ENCODE results near the gene PLCB1. TPM values are rescaled to one million over a fixed set of nuclear protein-coding genes. Genes with fewer than 3 reads are reported as not detected.

PLCB1 gene
- total and polyA plus RNA-seq, 10 of the 15 experiments (the other 5 are each of a cell fraction or from before 2014, with no cell fraction given) = 0.05 to 5.3 (median 0.17) TPM; not detected in 1

GRCh38 chr20:8670207-8670892, 538.3 kb downstream of the PLCB1 start:
- FAIRE-seq (no peak), DNase-seq (ENCODE audit: low read depth, low spot score) (no peak), ATAC-seq (no peak)
- ChIA-PET SMC1A (ENCODE audit: uncharacterized antibody, unreplicated experiment) (interaction anchor here (0.7 kb wide), 1 partner anchor 12 kb away, joined by 3 read pairs; no protein-coding TSS in a partner anchor), POLR2A (no interaction called here), RAD21 (ENCODE audit: unreplicated experiment) (no interaction called here), CTCF (interaction anchor here (1.1 kb wide), 1 partner anchor 734 kb away, joined by 3 read pairs; no protein-coding TSS in a partner anchor)
- in situ Hi-C loops (cut with MboI) (no loop called here), intact Hi-C loops (cut with micrococcal nuclease; ENCODE audit: unreplicated experiment) (no loop called here)
- Histone ChIP-seq H3K4me3 (no peak overlapping the region), H3K79me2 (ENCODE audit: control insufficient read depth, insufficient read depth, low read length) (no peaks in the 10 kb centered on the region), H3K27ac (ENCODE audit: control insufficient read depth, insufficient read depth) (no peak overlapping the region), H3K27me3 (replicated peaks in 1 of 2; ENCODE audit: control insufficient read depth in 2 of 2, insufficient read depth in 2 of 2, low read length in 1 of 2) (no peaks in the 10 kb centered on the region), H3K9me3 (replicated peaks; ENCODE audit: control insufficient read depth, insufficient read depth, low read length) (no peaks in the 10 kb centered on the region), H3K9ac (ENCODE audit: control insufficient read depth, insufficient read depth, low read length) (no peak overlapping the region), H3K4me2 (ENCODE audit: control insufficient read depth, insufficient read depth) (no peak overlapping the region), H4K20me1 (ENCODE audit: control insufficient read depth, insufficient read depth) (no peaks in the 10 kb centered on the region), H2AFZ (ENCODE audit: control insufficient read depth, low read depth, low read length) (no peak overlapping the region), H3K4me1 (ENCODE audit: control insufficient read depth, insufficient read depth, low read length) (no peaks in the 10 kb centered on the region), H3K36me3 (ENCODE audit: control insufficient read depth in 2 of 2, insufficient read depth in 2 of 2, low read length in 1 of 2) (no peaks in the 10 kb centered on the region)
- TF ChIP-seq BHLHE40 (IDR thresholded peaks at IDR 0.05; ENCODE audit: borderline replicate concordance in 1 of 2, low read depth in 2 of 2, low read length in 1 of 2) = no peak
- no peak for TF ChIP-seq TCF12 (IDR thresholded peaks at IDR 0.05; ENCODE audit: low read depth, low read length)
- TF ChIP-seq SPI1 (IDR thresholded peaks at IDR 0.05; ENCODE audit: borderline replicate concordance, insufficient read depth, low read depth, low read length) = no peak
- no peak for TF ChIP-seq ZZZ3 (IDR thresholded peaks at IDR 0.05; ENCODE audit: control insufficient read depth, insufficient read length, low read depth)
- no peak for TF ChIP-seq CBX5 (IDR thresholded peaks at IDR 0.05; ENCODE audit: low read depth)
- TF ChIP-seq CREM (IDR thresholded peaks at IDR 0.05; ENCODE audit: low read depth) = no peak
- TF ChIP-seq ATF2 (IDR thresholded peaks at IDR 0.05; ENCODE audit: low read length) = no peak
- TF ChIP-seq SMAD1 (IDR thresholded peaks at IDR 0.05; ENCODE audit: low read depth, partially characterized antibody) = no peak
- WGBS (ENCODE audit: insufficient coverage, insufficient replicate concordance, low lambda C conversion rate, missing lambda C conversion rate) = 38% methylated on average over 4 of the region's 4 CpGs
- BruUV-seq (replicated peaks) = no TSS peak
